Mesodermal cell (in vitro differentiated cells): Measurements from ENCODE around the gene BTBD19.
"Not testable (repeated sequence)": the region's sequence is repeated elsewhere in the genome, so short reads cannot be mapped to it uniquely, and the experiment has no call there.

Experiments
- H3K27ac ChIP-seq: 2 replicates; pipeline ENCODE4 v1.7.0; 2013; ENCODE audit warnings: mild to moderate bottlenecking, low read depth, low read length, moderate library complexity; ENCODE audit not compliant: severe bottlenecking
- H3K36me3 ChIP-seq: 2 replicates; pipeline ENCODE4 v1.7.1; 2013; ENCODE audit warnings: mild to moderate bottlenecking, low read length, moderate library complexity; ENCODE audit not compliant: control insufficient read depth, insufficient read depth
- H3K4me1 ChIP-seq: one replicate; pipeline ENCODE4 v1.7.1; 2013; ENCODE audit warnings: mild to moderate bottlenecking, low read length; ENCODE audit not compliant: insufficient read depth, control insufficient read depth, poor library complexity, severe bottlenecking
- H3K4me3 ChIP-seq: 2 replicates; pipeline ENCODE4 v1.7.0; 2013; ENCODE audit warnings: low read length, control low read depth, mild to moderate bottlenecking; ENCODE audit not compliant: insufficient read depth, poor library complexity, severe bottlenecking; ENCODE audit errors: extremely low read depth
- H3K9me3 ChIP-seq: 2 replicates; pipeline ENCODE4 v1.7.1; 2013; ENCODE audit warnings: mild to moderate bottlenecking, low read length, moderate library complexity; ENCODE audit not compliant: control insufficient read depth
- WGBS, 2 experiments: methylation state at CpG; one replicate each; pipeline ENCODE4 v1.1.5; 2013; ENCODE audit warnings: missing lambda C conversion rate in 2 of 2; ENCODE audit not compliant: insufficient coverage in 2 of 2; 5-methylcytosine and 5-hydroxymethylcytosine counted together

The BTBD19 gene

DNA sequence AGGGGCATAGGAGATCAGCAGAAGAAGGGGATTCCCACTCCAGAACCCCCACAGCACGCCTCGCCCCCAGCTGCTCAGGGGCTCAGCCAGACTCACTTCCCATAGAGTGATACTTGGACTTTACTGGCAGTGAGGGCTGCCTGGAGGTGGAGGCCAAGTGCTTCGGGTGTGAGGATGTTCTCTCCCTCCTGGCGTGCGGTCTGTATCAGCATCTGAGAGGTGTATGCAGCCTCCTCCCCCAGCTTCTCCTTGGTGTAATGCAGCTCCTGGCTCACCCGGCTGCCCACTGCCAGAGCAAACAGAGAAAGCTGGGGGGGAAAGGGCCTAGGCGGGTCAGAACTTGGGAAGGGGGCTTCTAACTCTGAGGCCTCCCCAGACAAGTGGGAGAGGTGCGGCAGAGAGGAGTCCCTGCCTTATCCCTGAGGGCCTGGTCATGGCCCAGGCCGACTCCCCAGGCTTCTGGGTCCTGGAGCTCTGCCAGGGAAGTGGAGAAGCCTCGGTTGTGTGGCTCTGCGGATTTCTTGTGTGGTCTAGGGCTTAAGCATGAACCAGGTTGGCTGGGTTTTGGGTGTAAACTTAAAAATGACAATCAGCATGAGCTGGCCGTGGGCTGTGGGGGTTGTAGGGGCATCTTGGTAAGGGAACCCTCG lies 23.9 kb downstream of the BTBD19 start:
- Histone ChIP-seq H3K36me3 (no peaks in the 10 kb centered on the region), H3K4me1 (no peaks in the 10 kb centered on the region), H3K27ac (no peak overlapping the region), H3K9me3 (no peaks in the 10 kb centered on the region), H3K4me3 (no peak overlapping the region)
- 86 to 93% methylated on average over 8 to 10 of the region's 13 CpGs for WGBS, 2 experiments

DNA sequence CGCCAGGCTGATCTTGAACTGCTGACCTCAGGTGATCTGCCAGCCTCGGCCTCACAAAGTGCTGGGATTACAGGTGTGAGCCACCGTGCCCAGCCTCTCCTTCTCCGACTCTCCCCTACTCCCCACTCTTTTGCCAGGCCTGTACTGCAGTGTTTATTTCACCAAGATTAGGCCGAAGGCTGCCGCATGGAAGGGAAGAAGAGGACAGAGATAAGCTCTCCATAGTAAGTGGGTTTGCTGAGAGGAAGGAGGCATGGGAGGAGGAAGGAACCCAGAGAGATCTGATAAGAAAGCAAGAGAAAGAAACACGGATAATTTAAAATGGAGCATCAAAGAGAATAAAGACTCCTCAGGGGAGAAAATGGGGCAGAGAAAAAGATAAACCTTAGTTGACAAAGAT lies 26.0 kb downstream of the BTBD19 start:
- Histone ChIP-seq H3K27ac (no peak overlapping the region), H3K4me1 (no peaks in the 10 kb centered on the region), H3K36me3 (no peaks in the 10 kb centered on the region), H3K4me3 (no peak overlapping the region), H3K9me3 (no peaks in the 10 kb centered on the region)
- WGBS, 2 experiments: 78 to 85% methylated on average over 5 of the region's 7 CpGs

DNA sequence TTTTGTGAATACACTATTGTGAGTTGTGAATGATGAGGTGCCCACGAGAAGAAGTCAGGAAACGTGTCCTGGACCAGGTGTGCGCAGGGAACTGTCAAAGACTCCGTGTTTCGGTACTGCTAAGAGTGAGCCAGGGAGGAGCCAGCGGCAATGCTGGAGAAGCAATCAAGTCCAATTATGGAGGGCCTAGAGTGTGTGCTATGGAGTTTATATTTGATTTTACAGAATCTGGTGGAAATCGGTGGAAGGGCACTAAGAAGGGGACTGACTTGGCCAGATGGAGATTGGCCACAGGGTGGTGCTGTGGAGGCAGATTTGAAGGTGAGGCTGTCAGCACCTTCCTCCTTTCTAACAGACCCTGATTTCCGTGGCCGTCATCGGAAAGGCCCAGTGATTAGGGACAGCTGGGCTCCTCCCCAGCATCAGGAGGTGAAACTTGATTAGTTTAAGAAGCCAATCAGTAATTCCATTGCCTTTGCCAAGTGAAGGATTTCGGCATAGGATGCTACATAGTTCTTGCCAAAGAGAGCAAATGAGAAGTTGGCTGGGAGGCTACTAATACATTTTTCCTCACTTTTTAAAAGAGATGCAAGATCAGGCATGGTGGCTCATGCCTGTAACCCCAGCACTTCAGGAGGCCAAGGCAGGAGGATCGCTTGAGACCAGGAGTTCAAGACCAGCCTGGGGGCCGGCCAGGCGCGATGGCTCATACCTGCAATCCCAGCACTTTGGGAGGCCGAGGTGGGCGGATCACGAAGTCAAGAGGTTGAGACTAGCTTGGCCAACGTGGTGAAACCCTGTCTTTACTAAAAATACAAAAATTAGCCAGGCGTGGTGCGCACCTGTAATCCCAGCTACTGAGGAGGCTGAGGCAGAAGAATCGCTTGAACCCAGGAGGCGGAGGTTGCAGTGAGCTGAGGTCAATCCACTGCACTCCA lies 27.7 kb downstream of the BTBD19 start:
- no peaks in the 10 kb centered on the region for H3K9me3 ChIP-seq
- H3K27ac ChIP-seq: no peak overlapping the region
- no peak overlapping the region for H3K4me3 ChIP-seq
- no peaks in the 10 kb centered on the region for H3K4me1 ChIP-seq
- WGBS, 2 experiments: 78 to 79% methylated on average over 12 to 22 of the region's 23 CpGs
- H3K36me3 ChIP-seq: no peaks in the 10 kb centered on the region

DNA sequence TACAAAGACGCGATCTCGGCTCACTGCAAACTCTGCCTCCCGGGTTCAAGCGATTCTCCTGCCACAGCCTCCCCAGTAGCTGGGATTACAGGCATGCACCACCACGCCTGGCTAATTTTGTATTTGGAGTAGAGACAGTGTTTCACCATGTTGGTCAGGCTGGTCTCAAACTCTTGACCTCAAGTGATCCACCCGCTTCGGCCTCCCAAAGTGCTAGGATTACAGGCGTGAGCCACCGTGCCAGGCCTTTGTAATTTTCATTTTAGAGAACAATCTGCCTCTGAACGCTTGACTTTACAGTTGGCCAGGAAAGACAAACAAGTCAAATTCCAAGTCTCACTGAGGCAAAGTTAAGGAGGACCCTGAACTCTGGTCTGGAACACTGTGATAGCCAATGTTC lies 30.0 kb downstream of the BTBD19 start:
- H3K9me3 ChIP-seq, H3K4me1 ChIP-seq, H3K27ac ChIP-seq, H3K4me3 ChIP-seq, H3K36me3 ChIP-seq: not testable (repeated sequence)
- WGBS, 2 experiments: 96 to 98% methylated on average over 11 of the region's 11 CpGs

DNA sequence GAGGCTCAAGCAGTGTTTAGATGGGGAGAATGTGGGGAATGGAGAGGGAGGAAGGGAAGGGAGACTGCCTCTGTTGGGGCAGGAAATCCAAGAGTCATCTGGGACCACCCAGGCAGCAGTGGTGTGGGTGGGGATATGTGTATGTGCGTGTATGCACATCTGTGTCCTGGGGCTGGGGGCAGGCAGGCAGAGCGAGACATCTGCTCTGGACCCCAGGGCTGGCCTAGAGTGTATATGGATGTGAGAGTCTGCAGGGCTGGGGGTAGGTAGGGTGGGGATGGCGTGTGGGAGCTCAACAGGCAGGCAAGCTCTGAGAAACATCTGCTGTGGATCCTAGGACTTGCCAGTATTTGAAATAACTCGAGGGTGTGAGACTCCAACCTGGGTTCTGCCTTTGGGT lies 31.3 kb downstream of the BTBD19 start:
- Histone ChIP-seq H3K4me3 (no peak overlapping the region), H3K4me1 (no peaks in the 10 kb centered on the region), H3K9me3 (no peaks in the 10 kb centered on the region), H3K27ac (no peak overlapping the region), H3K36me3 (no peaks in the 10 kb centered on the region)
- WGBS, 2 experiments: 85 to 86% methylated on average over 4 of the region's 4 CpGs

DNA sequence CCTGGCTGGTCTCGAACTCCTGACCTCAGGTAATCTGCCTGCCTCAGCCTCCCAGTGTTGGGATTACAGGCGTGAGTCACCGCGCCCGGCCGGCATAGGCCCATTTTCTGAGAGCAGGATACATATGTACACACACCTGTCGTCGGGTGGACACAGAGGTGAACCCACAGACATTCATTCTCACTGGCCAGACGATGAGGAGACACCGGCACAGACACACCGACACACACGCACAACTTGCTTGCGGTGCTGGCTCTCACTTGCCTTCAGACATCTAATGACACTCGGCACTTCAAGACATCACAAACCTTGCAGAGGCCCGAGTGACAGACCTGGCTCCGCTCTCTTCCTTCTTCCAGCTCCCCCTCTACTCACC lies 34.2 kb downstream of the BTBD19 start:
- H3K36me3 ChIP-seq: no peaks in the 10 kb centered on the region
- H3K27ac ChIP-seq: no peak overlapping the region
- H3K4me1 ChIP-seq: no peaks in the 10 kb centered on the region
- H3K9me3 ChIP-seq: no peaks in the 10 kb centered on the region
- 59 to 71% methylated on average over 14 of the region's 16 CpGs for WGBS, 2 experiments
- peak overlapping the region; percentile 54 for H3K4me3 ChIP-seq

DNA sequence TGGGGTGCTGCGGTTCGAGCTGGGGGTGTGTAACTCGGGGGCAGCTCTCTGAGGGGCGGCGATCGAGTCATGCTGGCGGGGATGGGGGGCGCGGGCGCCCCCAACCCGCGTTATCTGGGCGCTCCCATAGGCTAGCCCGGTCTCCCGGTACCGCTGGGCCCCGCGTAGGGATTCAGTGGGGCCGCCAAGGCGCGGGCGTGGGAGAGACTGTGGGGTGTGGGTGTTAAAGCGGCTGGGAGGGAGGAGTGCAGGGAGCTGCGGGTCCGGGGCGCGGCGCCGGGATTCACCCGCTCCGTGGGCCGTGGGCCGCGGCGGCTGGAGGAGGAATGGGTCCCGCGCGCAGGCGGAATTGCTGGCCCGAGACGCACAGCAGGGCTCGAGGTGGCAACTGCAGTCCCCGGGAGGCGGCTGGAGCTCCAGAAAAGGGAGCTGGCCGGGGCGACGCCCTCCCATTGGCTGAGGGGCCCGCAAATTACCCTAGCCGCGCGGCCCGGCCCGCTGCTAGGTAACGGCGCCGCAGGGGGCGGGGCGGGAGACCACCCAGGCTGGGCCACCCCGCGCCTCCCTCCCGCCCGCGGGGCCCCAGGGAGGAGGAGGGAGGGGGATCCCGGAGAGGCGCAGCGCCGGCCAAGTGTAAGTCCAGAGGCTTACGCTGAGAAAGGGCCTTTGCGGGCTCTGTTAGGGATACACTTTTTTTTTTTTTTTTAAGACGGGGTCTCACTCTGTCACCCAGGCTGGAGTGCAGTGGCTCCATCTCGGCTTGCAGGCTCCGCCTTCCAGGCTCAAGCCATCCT lies 34.7 kb downstream of the BTBD19 start, which contains the start of gene PTCH2:
PTCH2 (minus strand) TSS at position 392 of the 794 bp plus-strand sequence; CDS start at position 71, 321 bp downstream.
- 2% methylated on average over 42 to 55 of the region's 72 CpGs for WGBS, 2 experiments
- H3K27ac ChIP-seq: no peak within 1 kb of the TSS
- no peaks in the 10 kb centered on the region for H3K36me3 ChIP-seq
- H3K4me1 ChIP-seq: no peaks in the 10 kb centered on the region
- peak within 1 kb of the TSS; percentile 54 for H3K4me3 ChIP-seq
- H3K9me3 ChIP-seq: no peaks in the 10 kb centered on the region

DNA sequence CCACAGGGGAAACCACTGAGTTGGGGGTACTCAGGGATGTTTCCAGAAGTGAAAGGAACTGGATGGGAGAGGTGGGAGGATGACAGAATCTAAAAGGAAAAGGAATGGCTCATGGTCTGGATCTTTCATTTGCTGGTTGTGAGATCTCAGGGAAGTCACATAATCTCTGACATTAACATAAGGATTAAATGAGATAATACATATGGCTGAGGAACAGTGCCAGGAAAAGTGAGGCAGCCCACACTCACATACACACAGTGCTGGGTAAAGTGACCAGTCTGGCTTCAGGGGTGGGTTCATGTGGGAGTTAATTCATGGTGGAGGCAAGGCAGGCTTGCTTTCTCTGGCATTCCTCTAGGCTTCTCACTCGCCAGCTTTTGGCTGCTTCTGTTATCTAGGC lies 38.7 kb downstream of the BTBD19 start:
- Histone ChIP-seq H3K9me3 (no peaks in the 10 kb centered on the region), H3K4me1 (no peaks in the 10 kb centered on the region), H3K36me3 (no peaks in the 10 kb centered on the region), H3K27ac (no peak overlapping the region), H3K4me3 (no peak overlapping the region)
- WGBS, 2 experiments: 100% methylated on average over 1 of the region's 1 CpG; no CpG with 5 or more reads in 1 of the 2 experiments

DNA sequence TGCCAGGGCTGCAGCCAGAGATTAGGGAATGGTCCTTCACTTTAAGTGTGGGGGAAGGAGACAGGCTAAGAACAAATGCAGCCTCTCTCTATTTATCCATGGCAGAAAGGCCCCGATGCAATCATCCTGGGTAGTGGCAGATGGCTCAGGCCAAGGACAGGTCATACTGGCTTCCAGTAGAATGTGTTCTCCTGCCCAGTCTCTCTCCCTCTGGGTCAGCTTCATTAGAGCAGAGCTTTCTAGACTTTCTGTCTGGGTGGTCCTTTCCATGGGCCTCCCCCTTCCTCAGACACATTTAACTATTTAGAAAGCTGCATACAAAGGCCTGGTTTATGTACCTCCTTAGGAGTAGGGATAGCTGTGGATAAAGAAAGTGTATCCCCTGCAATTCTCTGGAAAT lies 39.5 kb downstream of the BTBD19 start:
- no peaks in the 10 kb centered on the region for H3K4me1 ChIP-seq
- no peak overlapping the region for H3K27ac ChIP-seq
- no peaks in the 10 kb centered on the region for H3K36me3 ChIP-seq
- no peak overlapping the region for H3K4me3 ChIP-seq
- H3K9me3 ChIP-seq: no peaks in the 10 kb centered on the region
- 100% methylated on average over 1 of the region's 1 CpG for WGBS, 2 experiments

DNA sequence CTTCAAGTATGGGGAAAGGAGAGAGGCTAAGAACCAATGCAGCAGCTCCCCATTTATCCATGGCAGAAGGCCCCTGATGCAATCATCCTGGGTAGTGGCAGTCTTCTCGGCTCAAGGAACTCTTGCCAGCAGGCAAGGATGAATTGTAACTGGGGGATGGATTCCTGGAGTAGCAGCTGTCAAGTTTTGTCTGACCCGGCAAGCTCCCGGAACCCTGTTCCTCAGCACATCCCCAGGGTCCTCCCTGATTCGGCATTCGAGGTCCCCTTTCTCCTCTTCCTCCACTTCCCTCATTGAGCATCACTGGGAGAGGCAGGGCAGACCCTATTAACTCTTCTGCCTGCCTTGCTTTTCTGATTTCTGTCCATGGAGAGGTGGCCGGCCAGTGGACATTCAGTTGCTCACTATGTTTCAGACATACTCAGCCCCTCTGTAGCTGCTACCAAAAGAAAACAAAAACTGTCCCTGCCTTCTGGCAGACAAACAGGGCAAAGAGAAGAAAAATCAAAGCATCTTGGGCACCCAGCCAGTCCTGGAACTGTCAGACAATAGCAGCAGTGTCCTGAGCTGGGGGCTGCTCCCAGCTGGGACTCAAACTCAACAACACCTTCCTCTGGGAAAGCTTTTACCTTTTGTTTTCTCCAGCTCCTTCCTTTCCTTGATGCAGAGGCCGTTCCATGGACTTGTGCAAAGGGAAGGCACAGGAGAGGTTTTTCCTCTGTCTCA lies 40.3 kb downstream of the BTBD19 start:
- H3K4me1 ChIP-seq: no peaks in the 10 kb centered on the region
- WGBS, 2 experiments: 89% methylated on average over 5 of the region's 7 CpGs
- no peaks in the 10 kb centered on the region for H3K36me3 ChIP-seq
- H3K4me3 ChIP-seq: no peak overlapping the region
- no peak overlapping the region for H3K27ac ChIP-seq
- H3K9me3 ChIP-seq: no peaks in the 10 kb centered on the region
